CD4-positive, alpha-beta memory T cell (primary cell): Measurements from ENCODE around the gene ILF3. TPM values are rescaled to one million over a fixed set of nuclear protein-coding genes. Genes with fewer than 3 reads are reported as not detected.

Experiments
- CTCF ChIA-PET: fragments of 350-600 bp; sonication (Branson Sonifier 250); formaldehyde crosslinking; loops from one replicate; lab custom pipeline; 2021; ENCODE audit warnings: inconsistent platforms; ENCODE audit not compliant: partially characterized antibody; lab: Charles Lee
- POLR2A ChIA-PET: fragments of 350-600 bp; sonication (Branson Sonifier 250); formaldehyde crosslinking; loops from one replicate; lab custom pipeline; 2021; ENCODE audit not compliant: partially characterized antibody; lab: Charles Lee
- DNase-seq, 5 donors: peaks; one replicate each; pipeline versions ENCODE4 v3.0.0 to v3.0.0-alpha.2; 2020 to 2022; ENCODE audit warnings: mixed read lengths in 1 of 5
- H3K27ac ChIP-seq: one replicate; pipeline ENCODE4 v1.7.0; 2013; ENCODE audit warnings: low read depth, low read length
- H3K27me3 ChIP-seq: 2 replicates; pipeline ENCODE4 v1.7.0; 2013; ENCODE audit warnings: mild to moderate bottlenecking, low read length, moderate library complexity; ENCODE audit not compliant: insufficient read depth
- H3K36me3 ChIP-seq: 2 replicates; pipeline ENCODE4 v1.7.0; 2013; ENCODE audit warnings: mild to moderate bottlenecking, low read length, moderate library complexity; ENCODE audit not compliant: insufficient read depth
- H3K4me1 ChIP-seq: 2 replicates; pipeline ENCODE4 v1.7.0; 2013; ENCODE audit warnings: mild to moderate bottlenecking, low read length, moderate library complexity; ENCODE audit not compliant: insufficient read depth
- H3K4me3 ChIP-seq, 2 donors: one replicate each; pipeline ENCODE4 v1.7.0; 2013; ENCODE audit warnings: low read length in 2 of 2, mild to moderate bottlenecking in 1 of 2
- H3K9me3 ChIP-seq, 2 donors: one replicate each; pipeline ENCODE4 v1.7.0; 2013; ENCODE audit warnings: low read length in 2 of 2, control low read depth in 1 of 2; ENCODE audit not compliant: control insufficient read depth in 1 of 2
- H3K27ac Mint-ChIP-seq, 7 donors: one replicate each; pipeline ENCODE4 v1.8.0; 2020 to 2021; ENCODE audit warnings: mixed read lengths in 7 of 7, mild to moderate bottlenecking in 6 of 7, inconsistent platforms in 3 of 7, moderate library complexity in 3 of 7
- H3K27me3 Mint-ChIP-seq, 2 donors: one replicate each; pipeline ENCODE4 v1.8.0; 2020 to 2021; ENCODE audit warnings: mixed read lengths in 2 of 2
- H3K36me3 Mint-ChIP-seq, 2 donors: one replicate each; pipeline ENCODE4 v1.8.0; 2020 to 2021; ENCODE audit warnings: mixed read lengths in 2 of 2, inconsistent platforms in 1 of 2, mild to moderate bottlenecking in 1 of 2
- H3K4me1 Mint-ChIP-seq, 4 donors: one replicate each; pipeline ENCODE4 v1.8.0; 2020 to 2021; ENCODE audit warnings: mixed read lengths in 4 of 4, mild to moderate bottlenecking in 1 of 4
- H3K4me3 Mint-ChIP-seq, 8 donors: one replicate each; pipeline ENCODE4 v1.8.0; 2020 to 2021; ENCODE audit warnings: mixed read lengths in 8 of 8, mild to moderate bottlenecking in 7 of 8, moderate library complexity in 6 of 8, inconsistent platforms in 3 of 8
- H3K9me3 Mint-ChIP-seq, 8 donors: one replicate each; pipeline ENCODE4 v1.8.0; 2020 to 2021; ENCODE audit warnings: mixed read lengths in 8 of 8, mild to moderate bottlenecking in 5 of 8, inconsistent platforms in 3 of 8, moderate library complexity in 1 of 8
- intact Hi-C: fragments of 100-400 bp; cut with micrococcal nuclease; formaldehyde crosslinking; loops from one replicate; pipeline ENCODE4 v1.15.1; 2023
- microRNA-seq: library from miRNA; unstranded; fragments of <30 nt; microRNA quantifications from one replicate; pipeline ENCODE4 v1.2.0, GENCODE V29; 2021; ENCODE audit warnings: borderline replicate concordance, borderline number of aligned reads, borderline microRNAs expressed, mixed read lengths
- polyA plus RNA-seq, 2 donors: library from polyadenylated mRNA; unstranded; fragments of 300-500 nt; fragmentation: Illumina TruSeq; gene quantifications; one replicate each; pipeline ENCODE4 v1.2.3, GENCODE V29; 2021
- total RNA-seq, 2 experiments: library from RNA; stranded (reverse); gene quantifications; one replicate each; pipeline ENCODE4 v1.2.3, GENCODE V29; 2021

Gene ILF3
- total and polyA plus RNA-seq, 4 experiments from 2014 or later, result 36.2 to 302 (median 197) TPM

DNA sequence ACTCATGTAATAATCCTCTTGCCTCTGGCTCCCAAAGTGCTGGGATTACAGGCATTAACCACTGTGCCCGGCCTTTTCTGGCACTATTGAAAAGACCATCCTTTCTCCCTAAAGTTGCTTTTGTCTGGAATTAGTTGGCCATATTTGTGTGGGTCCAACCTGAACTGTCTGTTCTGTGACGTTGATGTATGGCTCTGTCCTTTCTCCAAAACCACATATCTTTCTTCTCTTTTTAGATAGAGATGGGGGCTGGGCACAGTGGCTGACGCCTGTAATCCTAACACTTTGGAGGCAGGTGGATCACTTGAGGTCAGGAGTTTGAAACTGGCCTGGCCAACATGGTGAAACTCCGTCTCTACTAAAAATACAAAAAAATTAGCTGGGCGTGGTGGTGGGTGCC, 81.6 kb downstream of the ILF3 start:
- Mint-ChIP-seq H3K36me3 (peaks cover 7 to 14% of the 10 kb centered on the region in 2 donors), H3K9me3 (peaks cover 0 to 3% (median 0%) of the 10 kb centered on the region in 8 donors), H3K4me3 (no peak overlapping the region), H3K27ac (peak overlapping the region in 2 of 7 donors; percentile 22 to 58), H3K27me3 (no peaks in the 10 kb centered on the region), H3K4me1 (peaks cover 23 to 52% (median 35%) of the 10 kb centered on the region in 4 donors)
- Histone ChIP-seq H3K4me3 (no peak overlapping the region), H3K36me3 (no peaks in the 10 kb centered on the region), H3K27ac (no peak overlapping the region), H3K27me3 (no peaks in the 10 kb centered on the region), H3K9me3 (no peaks in the 10 kb centered on the region), H3K4me1 (peaks cover 49% of the 10 kb centered on the region)
- DNase-seq, result no peak
- POLR2A ChIA-PET, result no interaction called here
- intact Hi-C loops, result no loop called here
- CTCF ChIA-PET, result interaction anchor here (0.7 to 1.2 kb wide), 3 partner anchors 128 to 154 kb away, joined by 3 read pairs; no protein-coding TSS in a partner anchor

DNA sequence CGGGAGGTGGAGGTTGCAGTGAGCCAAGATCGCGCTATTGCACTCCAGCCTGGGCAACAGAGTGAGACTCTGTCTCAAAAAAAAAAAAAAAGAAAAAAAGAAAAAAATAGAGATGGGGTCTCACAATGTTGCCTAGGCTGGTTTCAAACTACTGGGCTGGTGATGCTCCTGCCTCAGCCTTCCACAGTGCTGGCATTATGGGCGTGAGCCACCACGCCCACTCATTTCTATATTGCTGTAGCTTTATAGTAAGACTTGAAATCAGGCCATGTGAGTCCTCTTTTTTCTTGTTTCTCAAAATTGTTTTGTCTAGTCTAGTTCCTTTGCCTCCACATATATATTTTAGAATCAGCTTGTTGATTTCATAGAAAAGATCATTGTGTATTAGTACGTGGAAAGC, 82.0 kb downstream of the ILF3 start:
- Histone ChIP-seq H3K4me1 (peaks cover 45% of the 10 kb centered on the region), H3K27me3 (no peaks in the 10 kb centered on the region), H3K9me3 (no peaks in the 10 kb centered on the region), H3K4me3 (no peak overlapping the region), H3K36me3 (no peaks in the 10 kb centered on the region), H3K27ac (no peak overlapping the region)
- Mint-ChIP-seq H3K27ac (peak overlapping the region in 3 of 7 donors; percentile 22 to 50 (median 47)), H3K9me3 (peaks cover 0 to 3% (median 0%) of the 10 kb centered on the region in 8 donors), H3K4me1 (peaks cover 26 to 52% (median 36%) of the 10 kb centered on the region in 4 donors), H3K4me3 (no peak overlapping the region), H3K36me3 (peaks cover 7 to 14% of the 10 kb centered on the region in 2 donors), H3K27me3 (no peaks in the 10 kb centered on the region)
- intact Hi-C loops, result no loop called here
- DNase-seq, result peak in 1 of 5 donors; percentile 3
- ChIA-PET CTCF (interaction anchor here (0.7 to 1.2 kb wide), 3 partner anchors 128 to 155 kb away, joined by 3 read pairs; no protein-coding TSS in a partner anchor), POLR2A (interaction anchor here (1.7 kb wide), 1 partner anchor 18 kb away, joined by 4 read pairs; no protein-coding TSS in a partner anchor)

DNA sequence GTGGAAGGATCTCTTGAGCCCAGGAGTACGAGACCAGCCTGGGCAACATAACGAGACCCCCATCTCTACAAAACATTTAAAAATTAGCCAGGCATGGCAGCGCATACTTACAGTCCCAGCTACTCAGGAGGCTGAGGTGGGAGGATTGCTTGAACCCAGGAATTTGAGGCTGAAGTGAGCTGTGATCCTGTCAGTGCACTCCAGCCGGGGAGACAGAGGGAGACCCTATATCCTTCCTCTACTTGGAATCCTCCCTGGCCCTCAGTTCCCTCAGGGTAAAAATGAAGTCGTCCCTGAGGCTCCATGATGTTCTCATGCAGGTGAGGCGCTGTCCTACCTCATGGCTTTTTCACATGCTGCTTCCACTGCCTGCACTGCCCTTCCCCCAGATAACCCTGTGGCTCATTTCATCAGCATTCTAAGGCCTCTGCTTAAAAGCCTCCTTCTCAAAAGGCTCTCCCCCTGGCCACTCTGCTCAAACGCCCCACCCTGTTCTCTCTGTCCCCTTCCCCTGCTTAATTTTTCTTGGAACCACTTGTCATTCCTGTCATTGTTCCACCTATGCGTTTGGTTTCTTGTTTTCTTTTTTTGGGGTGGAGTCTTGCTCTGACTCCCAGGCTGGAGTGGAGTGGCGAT, 82.9 kb downstream of the ILF3 start:
- DNase-seq, result no peak
- Histone ChIP-seq H3K27ac (no peak overlapping the region), H3K36me3 (no peaks in the 10 kb centered on the region), H3K4me3 (no peak overlapping the region), H3K9me3 (no peaks in the 10 kb centered on the region), H3K4me1 (peaks cover 40% of the 10 kb centered on the region), H3K27me3 (no peaks in the 10 kb centered on the region)
- peak overlapping the region in 6 of 7 donors; percentile 23 to 90 (median 72) for H3K27ac Mint-ChIP-seq
- H3K36me3 Mint-ChIP-seq, result peaks cover 7 to 10% of the 10 kb centered on the region in 2 donors
- POLR2A ChIA-PET, result interaction anchor here (1.7 kb wide), 1 partner anchor 18 kb away, joined by 4 read pairs; no protein-coding TSS in a partner anchor
- no peak overlapping the region for H3K4me3 Mint-ChIP-seq
- CTCF ChIA-PET, result interaction anchor here (0.9 to 1.2 kb wide), 2 partner anchors 127 to 129 kb away, joined by 3 read pairs; no protein-coding TSS in a partner anchor
- no peaks in the 10 kb centered on the region for H3K27me3 Mint-ChIP-seq
- H3K9me3 Mint-ChIP-seq, result peaks cover 0 to 3% (median 0%) of the 10 kb centered on the region in 8 donors
- H3K4me1 Mint-ChIP-seq, result peaks cover 26 to 49% (median 35%) of the 10 kb centered on the region in 4 donors
- intact Hi-C loops, result no loop called here

DNA sequence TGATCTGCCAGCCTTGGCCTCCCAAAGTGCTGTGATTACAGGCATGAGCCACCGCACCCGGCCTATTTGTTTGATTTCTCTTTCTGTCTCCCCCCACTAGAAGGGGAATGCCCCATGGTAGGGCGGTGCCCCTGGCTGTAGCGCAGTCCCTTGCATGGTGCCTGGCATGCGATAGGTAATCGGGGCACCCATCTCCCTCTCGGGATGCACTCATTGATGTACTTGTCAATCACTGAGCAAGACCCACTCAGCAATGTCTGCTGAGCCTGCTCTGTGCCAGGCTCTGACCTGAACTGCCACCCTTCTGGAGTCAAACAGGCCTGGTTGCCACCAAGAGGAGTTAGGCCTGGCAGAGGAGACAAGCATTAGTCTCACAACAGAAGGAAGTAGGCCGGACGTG, 83.6 kb downstream of the ILF3 start:
- Histone ChIP-seq H3K4me1 (peaks cover 43% of the 10 kb centered on the region), H3K36me3 (no peaks in the 10 kb centered on the region), H3K27ac (no peak overlapping the region), H3K27me3 (no peaks in the 10 kb centered on the region), H3K4me3 (no peak overlapping the region), H3K9me3 (no peaks in the 10 kb centered on the region)
- peak in 1 of 5 donors; percentile 32 for DNase-seq
- CTCF ChIA-PET, result no interaction called here
- H3K36me3 Mint-ChIP-seq, result peaks cover 7 to 10% of the 10 kb centered on the region in 2 donors
- H3K4me1 Mint-ChIP-seq, result peaks cover 26 to 55% (median 39%) of the 10 kb centered on the region in 4 donors
- peak overlapping the region in 6 of 7 donors; percentile 29 to 90 (median 50) for H3K27ac Mint-ChIP-seq
- H3K27me3 Mint-ChIP-seq, result no peaks in the 10 kb centered on the region
- no peak overlapping the region for H3K4me3 Mint-ChIP-seq
- intact Hi-C loops, result no loop called here
- POLR2A ChIA-PET, result interaction anchor here (1.7 kb wide), 1 partner anchor 19 kb away, joined by 4 read pairs; no protein-coding TSS in a partner anchor
- H3K9me3 Mint-ChIP-seq, result peaks cover 0 to 3% (median 0%) of the 10 kb centered on the region in 8 donors

DNA sequence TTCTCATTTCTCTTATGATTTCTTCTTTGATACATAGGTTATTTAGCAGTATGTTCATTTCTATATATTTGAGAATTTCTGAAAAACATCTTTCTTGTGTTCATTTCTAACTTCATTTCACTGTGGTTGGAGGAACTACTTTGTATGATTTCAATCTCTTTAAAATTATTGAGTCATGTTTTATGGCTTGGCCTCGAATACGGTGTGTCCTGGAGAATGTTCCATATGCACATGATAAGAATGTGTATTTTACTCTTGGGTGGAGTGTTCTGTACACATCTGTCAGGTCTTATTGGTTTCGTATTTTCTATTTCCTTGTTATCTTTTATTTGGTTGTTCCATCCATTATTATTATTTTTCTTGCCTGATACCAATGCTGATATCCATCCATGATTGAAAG, 86.7 kb downstream of the ILF3 start:
- Histone ChIP-seq H3K36me3 (peaks cover 8% of the 10 kb centered on the region), H3K4me1 (peaks cover 56% of the 10 kb centered on the region), H3K27ac (no peak overlapping the region), H3K4me3 (no peak overlapping the region), H3K27me3 (no peaks in the 10 kb centered on the region), H3K9me3 (no peaks in the 10 kb centered on the region)
- Mint-ChIP-seq H3K9me3 (peaks cover 0 to 3% (median 0%) of the 10 kb centered on the region in 8 donors), H3K27me3 (no peaks in the 10 kb centered on the region), H3K4me3 (peak overlapping the region in 1 of 8 donors; percentile 45), H3K27ac (peak overlapping the region in 4 of 7 donors; percentile 35 to 61 (median 38)), H3K36me3 (peaks cover 7 to 12% of the 10 kb centered on the region in 2 donors), H3K4me1 (peaks cover 27 to 67% (median 47%) of the 10 kb centered on the region in 4 donors)
- ChIA-PET CTCF (interaction anchor here (0.7 kb wide), 1 partner anchor 30 kb away, joined by 3 read pairs; no protein-coding TSS in a partner anchor), POLR2A (interaction anchor here (1.2 to 1.3 kb wide), 2 partner anchors 19 to 24 kb away, joined by 3 to 4 read pairs; no protein-coding TSS in a partner anchor)
- intact Hi-C loops, result no loop called here
- no peak for DNase-seq

Small RNAs within 50 kb of the gene (microRNA-seq; reads per million reads assigned to microRNA genes)
- gene MIR638, result not detected

Other genes with a start within 250 kb of the ILF3 start
- gene PDE4A, start 233.8 kb upstream of the ILF3 start, total RNA-seq, result 1 to 10 TPM; 2.5 to 3.3 TPM
- gene PDE4A, start 233.8 kb upstream of the ILF3 start, polyA plus RNA-seq, result 1 to 10 TPM in 1 of 2 donors, under 1 TPM in 1; 0.81 to 5.6 TPM
- gene KEAP1, start 151.0 kb upstream of the ILF3 start, total RNA-seq, result 10 to 100 TPM; 49.2 to 60.1 TPM
- gene KEAP1, start 151.0 kb upstream of the ILF3 start, polyA plus RNA-seq, result 10 to 100 TPM; 35.7 to 55.0 TPM
- gene S1PR5, start 136.9 kb upstream of the ILF3 start, total RNA-seq, result 1 to 10 TPM; 1.6 to 1.9 TPM
- 1 to 10 TPM; 1.3 to 3.1 TPM for gene S1PR5, start 136.9 kb upstream of the ILF3 start, polyA plus RNA-seq
- gene ATG4D, start 110.4 kb upstream of the ILF3 start, total RNA-seq, result 10 to 100 TPM; 51.5 to 58.6 TPM
- 10 to 100 TPM in 1 of 2 donors, 1 to 10 TPM in 1; 9.3 to 22.1 TPM for gene ATG4D, start 110.4 kb upstream of the ILF3 start, polyA plus RNA-seq
- 10 to 100 TPM; 72.7 to 73.0 TPM for gene KRI1, start 88.3 kb upstream of the ILF3 start, total RNA-seq
- gene KRI1, start 88.3 kb upstream of the ILF3 start, polyA plus RNA-seq, result 10 to 100 TPM in 1 of 2 donors, 1 to 10 TPM in 1; 3.2 to 36.3 TPM
- gene CDKN2D, start 85.4 kb upstream of the ILF3 start, total RNA-seq, result 10 to 100 TPM; 25.6 to 29.2 TPM
- gene CDKN2D, start 85.4 kb upstream of the ILF3 start, polyA plus RNA-seq, result 100 to 1,000 TPM; 130 to 159 TPM
- gene AP1M2, start 67.0 kb upstream of the ILF3 start, total RNA-seq, result not detected
- gene AP1M2, start 67.0 kb upstream of the ILF3 start, polyA plus RNA-seq, result not detected
- 100 to 1,000 TPM; 203 to 204 TPM for gene SLC44A2, start 28.8 kb upstream of the ILF3 start, total RNA-seq
- gene SLC44A2, start 28.8 kb upstream of the ILF3 start, polyA plus RNA-seq, result 100 to 1,000 TPM; 195 to 284 TPM
- gene QTRT1, start 47.1 kb downstream of the ILF3 start, total RNA-seq, result 10 to 100 TPM; 36.2 to 39.9 TPM
- gene QTRT1, start 47.1 kb downstream of the ILF3 start, polyA plus RNA-seq, result 10 to 100 TPM; 40.3 to 66.0 TPM
- 100 to 1,000 TPM; 245 to 272 TPM for gene DNM2, start 63.7 kb downstream of the ILF3 start, total RNA-seq
- 100 to 1,000 TPM in 1 of 2 donors, 10 to 100 TPM in 1; 46.3 to 103 TPM for gene DNM2, start 63.7 kb downstream of the ILF3 start, polyA plus RNA-seq
- gene TMED1, start 181.9 kb downstream of the ILF3 start, total RNA-seq, result 10 to 100 TPM in 1 of 2 experiments, 1 to 10 TPM in 1; 9.0 to 10.9 TPM
- gene TMED1, start 181.9 kb downstream of the ILF3 start, polyA plus RNA-seq, result 10 to 100 TPM; 24.7 to 24.9 TPM
- gene C19orf38, start 194.1 kb downstream of the ILF3 start, total RNA-seq, result under 1 TPM; 0.36 to 0.49 TPM
- gene C19orf38, start 194.1 kb downstream of the ILF3 start, polyA plus RNA-seq, result under 1 TPM in 1 of 2 donors, not detected in 1; 0.21 TPM
- gene CARM1, start 217.2 kb downstream of the ILF3 start, total RNA-seq, result 10 to 100 TPM; 25.2 to 26.5 TPM
- gene CARM1, start 217.2 kb downstream of the ILF3 start, polyA plus RNA-seq, result 1 to 10 TPM in 1 of 2 donors, under 1 TPM in 1; 0.71 to 1.8 TPM